Stimulated activated CD4-positive, alpha-beta T cell treated with anti-CD3 and anti-CD28 coated beads, Interleukin-4, amount 100 ng/mL, for 24 hours (primary cell): Measurements from ENCODE around the gene KANSL3.
"Not testable (repeated sequence)": the region's sequence is repeated elsewhere in the genome, so short reads cannot be mapped to it uniquely, and the experiment has no call there.

Source experiments
- DNase-seq: peaks from one replicate; pipeline ENCODE4 v3.0.0-alpha.2; 2020

KANSL3 gene

GRCh38 chr2:96638144-96639121 lies at the start of gene KANSL3:
KANSL3 (minus strand) TSS chr2:96638312; CDS start chr2:96637135, 1,177 bp downstream.
- peak; percentile 88 for DNase-seq

- DNase-seq: no peak
Observed at GRCh38 chr2:96687266-96687665, 49.2 kb upstream of the KANSL3 start.

GRCh38 chr2:96685577-96686459 lies 47.7 kb upstream of the KANSL3 start:
- no peak for DNase-seq

- no peak for DNase-seq
Observed at GRCh38 chr2:96684883-96685576, 46.9 kb upstream of the KANSL3 start.

DNA sequence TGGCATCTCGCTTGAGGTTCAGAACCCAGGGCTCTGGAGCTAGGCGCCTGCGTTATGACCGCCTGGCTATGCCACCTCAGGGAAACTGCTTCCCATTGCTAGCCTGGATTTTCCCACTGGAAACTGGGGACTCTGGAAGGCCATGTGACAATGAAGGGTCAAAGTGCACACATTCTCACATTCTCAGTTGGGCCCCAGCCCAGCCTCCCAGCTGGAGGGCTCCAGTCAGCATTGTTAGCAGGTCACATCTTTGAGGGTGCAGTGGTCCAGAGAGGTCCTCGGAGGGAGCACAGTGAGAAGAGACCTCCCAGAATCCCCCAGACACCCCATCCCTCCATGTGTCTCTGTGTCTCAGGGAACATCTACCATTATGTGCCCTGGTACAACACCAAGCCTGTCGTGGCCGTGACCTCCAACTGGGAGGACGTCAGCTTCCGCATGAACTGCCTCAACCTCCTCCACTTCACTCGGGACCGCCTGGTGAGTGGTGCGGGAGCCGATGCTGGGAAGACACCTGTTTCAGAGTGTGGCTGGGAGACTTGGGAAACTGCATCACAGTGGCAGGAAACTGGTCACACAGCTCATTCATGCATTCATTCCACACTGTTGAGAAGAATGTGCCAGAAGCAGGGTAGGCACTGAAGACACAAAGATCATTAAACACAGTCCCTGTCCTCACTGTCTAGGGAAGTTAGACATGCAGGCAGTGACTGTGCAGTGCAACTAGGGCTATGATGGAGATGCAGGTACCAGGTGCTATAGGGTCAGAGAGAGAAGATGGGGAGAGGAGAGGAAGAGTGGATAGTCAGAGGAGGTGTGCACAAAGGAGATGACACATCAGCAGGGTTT lies 46.1 kb upstream of the KANSL3 start:
- no peak for DNase-seq

GRCh38 chr2:96683307-96683706 lies 45.2 kb upstream of the KANSL3 start:
- DNase-seq: no peak

DNA sequence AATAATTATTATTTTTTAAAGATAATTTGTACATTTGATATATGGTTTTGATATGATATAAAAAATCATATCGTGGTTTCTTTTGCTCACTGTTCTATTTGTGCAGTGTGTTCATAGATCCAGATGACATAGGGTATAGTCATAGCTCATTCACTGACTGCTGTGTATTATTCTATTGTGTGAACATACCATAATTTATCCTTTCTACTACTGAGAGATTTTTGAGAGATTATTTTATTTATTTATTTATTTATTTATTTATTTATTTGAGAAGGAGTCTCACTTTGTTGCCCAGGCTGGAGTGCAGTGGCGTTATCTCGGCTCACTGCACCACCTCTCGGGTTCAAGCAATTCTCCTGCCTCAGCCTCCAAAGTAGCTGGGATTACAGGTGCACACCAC lies 43.4 kb upstream of the KANSL3 start:
- no peak for DNase-seq

DNA sequence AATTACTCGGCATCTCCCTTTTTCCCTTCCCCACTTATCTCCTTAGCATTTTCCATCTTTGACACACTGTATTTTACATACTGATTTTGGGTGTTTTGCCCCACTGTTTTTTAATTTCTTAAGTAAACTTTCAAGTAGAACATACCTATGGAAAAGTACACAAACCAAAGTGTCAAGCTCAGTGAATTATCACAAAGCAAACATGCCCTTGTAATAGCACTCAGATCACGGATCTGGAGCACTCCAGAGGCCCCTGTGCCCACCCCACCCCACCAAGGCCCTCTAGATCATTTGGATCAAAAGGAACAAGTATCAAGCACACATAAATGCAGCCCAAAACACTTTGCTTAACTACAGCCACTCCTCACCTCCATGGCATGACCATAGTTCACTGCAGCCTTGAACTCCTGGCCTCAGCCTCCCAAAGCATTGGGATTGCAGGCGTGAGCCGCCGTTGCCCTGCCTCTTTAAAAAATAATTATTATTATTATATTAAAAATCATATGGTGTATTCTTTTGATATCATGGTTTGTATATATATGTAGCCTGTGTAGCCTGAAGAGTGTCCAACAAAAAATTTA lies 42.5 kb upstream of the KANSL3 start:
- no peak for DNase-seq

DNA sequence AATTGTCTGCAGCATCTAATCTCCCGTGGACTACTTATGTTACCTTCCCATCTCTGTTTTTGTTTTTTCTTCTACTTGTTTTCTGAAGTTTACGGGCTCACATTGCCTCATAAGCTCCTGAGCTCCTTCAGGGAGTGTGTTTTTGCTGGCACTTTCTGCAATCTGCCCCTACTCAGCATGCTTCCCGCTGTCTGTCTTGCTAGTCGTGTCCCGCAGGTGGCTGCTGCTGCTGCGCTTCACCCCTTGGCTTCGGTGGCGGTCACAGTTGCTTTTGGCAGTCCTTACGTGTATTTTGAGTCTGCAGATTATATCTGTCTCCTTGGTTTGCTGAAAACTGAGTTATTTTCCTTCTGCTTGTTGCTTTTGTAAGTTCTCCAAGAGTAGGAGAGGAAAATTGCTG lies 41.7 kb upstream of the KANSL3 start:
- no peak for DNase-seq

- DNase-seq: no peak
Observed at GRCh38 chr2:96669539-96670215, 31.6 kb upstream of the KANSL3 start.

DNA sequence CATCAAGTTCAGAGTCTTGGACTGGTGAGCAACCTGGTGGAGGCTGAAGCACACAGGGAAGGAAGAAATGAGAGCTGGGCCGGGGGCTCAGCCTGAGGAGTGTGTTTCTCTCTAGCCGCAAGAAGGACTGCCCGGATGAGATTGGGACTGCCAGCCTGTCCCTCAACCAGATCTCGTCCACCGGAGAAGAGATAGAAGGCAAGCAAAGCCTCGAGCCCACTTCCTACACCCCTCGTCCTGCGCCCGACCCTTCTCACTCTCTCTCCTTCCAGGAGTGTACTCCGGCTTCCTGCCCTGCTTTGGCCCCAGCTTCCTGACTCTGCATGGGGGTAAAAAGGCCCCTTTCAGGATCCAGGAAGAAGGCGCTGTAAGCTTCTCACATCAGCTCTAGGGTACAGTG lies 30.7 kb upstream of the KANSL3 start:
- DNase-seq: no peak

GRCh38 chr2:96665717-96666116 lies 27.6 kb upstream of the KANSL3 start:
- DNase-seq: not testable (repeated sequence)

DNA sequence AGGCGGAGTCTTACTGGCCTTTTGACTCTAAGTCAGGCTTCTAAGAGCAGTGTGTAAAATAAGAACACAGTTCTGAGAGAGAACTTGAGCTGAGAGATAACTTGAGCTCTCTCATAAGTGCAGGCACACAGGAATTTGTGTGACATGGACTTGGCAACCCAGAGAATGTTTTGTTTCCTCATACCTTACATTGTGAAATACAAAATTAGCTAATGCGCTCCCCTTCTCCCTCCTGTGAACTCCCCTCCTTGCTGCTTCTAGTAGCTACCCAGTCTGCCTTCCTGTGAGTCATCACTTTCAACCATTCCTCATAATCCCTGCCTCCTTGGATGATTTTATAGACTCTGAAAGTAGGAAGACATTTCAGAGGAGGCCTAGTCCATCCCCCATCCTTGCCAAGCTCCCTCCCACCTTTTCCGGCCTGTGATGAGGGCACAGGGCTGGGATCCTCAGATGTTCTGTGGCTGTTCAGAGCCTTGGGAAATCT lies 27.0 kb upstream of the KANSL3 start:
- no peak for DNase-seq

DNA sequence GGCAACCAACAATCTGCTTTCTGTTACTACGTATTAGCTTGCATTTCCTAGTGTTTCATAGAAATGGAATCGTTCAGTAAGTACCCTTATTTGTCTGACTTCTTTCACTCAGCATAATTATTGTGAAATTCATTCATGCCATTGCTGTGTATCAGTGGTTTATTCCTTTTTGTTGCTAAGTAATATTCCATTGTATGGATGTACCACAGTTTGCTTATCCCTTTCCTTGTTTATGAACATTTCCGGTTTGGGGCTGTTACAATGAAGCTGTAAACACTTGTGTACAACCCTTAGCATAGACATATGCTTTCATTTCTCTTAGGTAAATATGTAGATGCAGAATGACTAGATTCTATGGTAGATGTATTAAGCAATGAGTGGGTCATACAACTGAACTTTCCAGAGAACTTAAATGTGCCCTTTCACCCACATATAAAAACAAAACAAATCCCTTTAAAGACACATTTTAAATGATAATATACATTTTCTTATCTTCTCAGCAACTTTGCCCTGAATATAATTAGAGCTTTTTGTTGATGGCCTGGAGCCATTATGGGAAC lies 26.3 kb upstream of the KANSL3 start:
- no peak for DNase-seq

DNA sequence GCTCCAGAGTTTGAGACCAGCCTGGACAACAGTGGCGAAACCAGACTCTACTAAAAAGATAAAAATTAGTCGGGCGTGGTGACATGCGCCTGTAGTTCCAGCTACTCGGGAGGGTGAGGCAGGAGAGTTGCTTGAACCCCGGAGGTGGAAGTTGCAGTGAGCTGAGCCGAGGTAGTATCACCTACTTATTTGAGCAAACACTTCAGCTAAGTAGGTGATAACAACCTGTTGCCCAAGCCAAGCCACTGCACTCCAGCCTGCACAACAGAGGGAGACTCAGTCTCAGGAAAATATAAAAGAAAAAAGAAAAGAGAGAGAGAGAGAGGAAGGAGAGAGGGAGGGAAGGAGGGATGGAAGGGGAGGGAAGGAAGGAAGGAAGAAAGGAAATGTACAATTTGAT lies 25.7 kb upstream of the KANSL3 start:
- DNase-seq: no peak

- DNase-seq: no peak
Observed at GRCh38 chr2:96663177-96663576, 25.1 kb upstream of the KANSL3 start.

- no peak for DNase-seq
Observed at GRCh38 chr2:96662360-96662759, 24.2 kb upstream of the KANSL3 start.

- no peak for DNase-seq
Observed at GRCh38 chr2:96661324-96661723, 23.2 kb upstream of the KANSL3 start.

- no peak for DNase-seq
Observed at GRCh38 chr2:96656540-96656939, 18.4 kb upstream of the KANSL3 start.

DNA sequence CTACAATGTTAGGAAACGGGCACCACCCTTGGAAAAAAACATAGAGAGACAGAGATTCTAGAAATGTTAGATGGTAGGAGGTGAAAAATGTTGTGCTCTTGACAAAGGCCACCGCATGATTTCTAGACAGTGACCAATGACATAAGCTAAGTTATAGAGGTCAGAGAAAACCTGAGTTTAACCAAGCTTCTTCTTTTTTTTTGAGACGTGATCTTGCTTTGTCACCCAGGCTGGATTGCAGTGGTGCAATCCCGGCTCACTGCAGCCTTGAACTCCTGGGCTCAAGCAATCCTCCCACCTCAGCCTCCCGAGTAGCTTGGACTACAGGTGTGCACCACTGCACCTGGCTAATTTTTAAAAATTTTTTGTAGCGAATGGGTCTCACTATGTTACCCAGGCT lies 17.4 kb upstream of the KANSL3 start:
- DNase-seq: no peak

GRCh38 chr2:96654791-96655190 lies 16.7 kb upstream of the KANSL3 start:
- not testable (repeated sequence) for DNase-seq
